GM18498 (cell line): Measurements from ENCODE around the gene F11R.
"Not testable (repeated sequence)": the region's sequence is repeated elsewhere in the genome, so short reads cannot be mapped to it uniquely, and the experiment has no call there.

ENCODE experiments used
- ATAC-seq: cut with Tn5 transposase; IDR thresholded peaks from one replicate; pipeline ENCODE4 v1.9.1; 2021; ENCODE audit warnings: mild to moderate bottlenecking, moderate library complexity; ENCODE audit not compliant: unreplicated experiment

F11R gene

DNA sequence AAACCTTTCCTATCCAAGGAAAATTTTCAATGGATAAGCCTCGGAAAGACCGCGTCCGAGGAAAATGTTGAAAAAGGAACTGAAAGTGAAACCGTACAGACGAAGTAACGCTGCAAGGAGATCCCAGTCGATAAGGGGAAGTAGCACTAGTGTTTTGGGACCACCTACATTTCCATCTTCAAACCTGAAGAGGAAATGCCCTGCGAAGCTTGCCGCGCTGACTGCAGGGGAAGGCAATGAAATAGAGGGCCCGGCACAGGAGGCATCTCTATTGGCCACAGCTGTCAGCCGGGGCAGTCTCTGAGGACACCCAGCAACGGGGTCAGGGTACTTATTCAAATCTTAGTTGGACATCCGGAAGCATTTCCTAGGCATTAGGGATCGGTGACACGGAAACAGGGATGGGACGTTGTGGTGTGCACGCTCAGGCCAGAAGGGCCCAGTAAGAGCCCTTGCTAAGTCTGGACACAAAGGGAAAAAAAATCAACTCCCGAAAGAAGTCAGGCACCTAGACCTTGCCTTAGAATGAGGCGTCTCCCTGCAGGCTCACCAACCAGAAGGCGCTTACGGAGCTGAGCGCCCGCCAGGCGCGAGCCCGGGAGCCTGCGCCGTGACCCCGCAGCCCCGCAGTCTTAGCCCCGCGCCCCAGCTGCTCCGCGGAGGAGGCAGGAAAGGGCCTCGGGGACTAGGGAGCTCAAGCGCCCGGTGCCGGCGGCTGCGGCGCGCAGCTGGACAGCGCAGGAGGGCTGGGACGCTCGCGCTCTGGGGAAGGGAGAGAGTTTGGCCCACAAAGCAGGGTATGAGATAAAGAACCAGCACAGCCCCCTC, 24.2 kb upstream of the F11R start:
- ATAC-seq, result peak; percentile 48

DNA sequence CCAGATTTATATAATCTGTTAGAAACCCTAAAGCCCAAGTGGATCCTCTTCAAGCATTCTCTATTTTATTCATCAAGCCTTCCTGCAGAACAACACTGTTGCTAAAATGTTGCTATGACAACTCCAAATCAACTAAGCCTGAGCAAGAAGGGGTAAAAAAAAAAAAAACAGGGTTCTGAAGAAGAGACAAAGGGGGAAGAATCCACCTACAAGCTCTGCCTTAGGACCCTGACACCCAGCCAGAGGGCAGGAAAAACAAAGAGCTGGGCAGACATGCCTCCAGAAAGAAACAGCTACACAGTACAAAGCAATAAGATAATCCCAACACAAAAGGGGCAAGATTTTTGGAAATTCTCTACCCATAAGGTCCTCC, 23.6 kb upstream of the F11R start:
- no peak for ATAC-seq

DNA sequence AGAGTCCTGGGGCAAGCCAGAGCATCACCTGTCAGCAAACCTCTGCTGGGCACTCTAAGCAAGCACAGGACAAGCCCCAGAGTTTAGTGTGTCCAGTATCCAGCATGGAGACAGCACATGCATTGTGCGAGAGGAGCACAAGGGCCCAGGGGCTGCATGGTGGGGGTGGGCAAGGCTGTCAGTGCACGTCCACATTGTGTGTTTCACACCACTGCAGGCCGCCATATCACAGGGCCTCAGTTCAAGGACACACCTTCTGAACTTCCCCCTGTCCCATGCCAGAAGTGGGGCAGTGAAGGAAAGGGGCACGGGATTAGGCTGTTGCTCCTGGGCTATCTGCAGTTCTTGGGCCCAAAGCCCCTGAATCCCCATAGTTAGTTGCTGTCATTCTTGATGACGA, 18.6 kb upstream of the F11R start:
- ATAC-seq, result no peak

DNA sequence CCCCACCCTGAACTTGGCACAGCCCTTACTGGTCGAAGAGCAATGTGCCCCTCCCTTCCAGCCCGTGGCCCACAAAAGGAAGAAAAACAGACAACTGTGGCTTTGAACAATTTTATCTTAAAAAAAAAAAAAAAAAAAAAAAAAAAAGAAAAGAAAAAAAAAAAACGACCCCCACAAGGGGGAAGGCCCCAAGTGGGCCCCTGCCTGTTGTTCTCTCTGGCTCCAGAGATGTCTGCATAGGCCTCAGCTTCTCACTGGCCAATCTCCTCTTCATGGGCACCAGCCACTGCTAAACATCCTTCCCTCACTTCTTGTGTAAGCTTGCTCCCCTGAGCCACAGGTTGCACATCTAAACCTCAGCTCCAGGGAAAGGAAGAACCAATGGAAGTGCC, 18.2 kb upstream of the F11R start:
- no peak for ATAC-seq

DNA sequence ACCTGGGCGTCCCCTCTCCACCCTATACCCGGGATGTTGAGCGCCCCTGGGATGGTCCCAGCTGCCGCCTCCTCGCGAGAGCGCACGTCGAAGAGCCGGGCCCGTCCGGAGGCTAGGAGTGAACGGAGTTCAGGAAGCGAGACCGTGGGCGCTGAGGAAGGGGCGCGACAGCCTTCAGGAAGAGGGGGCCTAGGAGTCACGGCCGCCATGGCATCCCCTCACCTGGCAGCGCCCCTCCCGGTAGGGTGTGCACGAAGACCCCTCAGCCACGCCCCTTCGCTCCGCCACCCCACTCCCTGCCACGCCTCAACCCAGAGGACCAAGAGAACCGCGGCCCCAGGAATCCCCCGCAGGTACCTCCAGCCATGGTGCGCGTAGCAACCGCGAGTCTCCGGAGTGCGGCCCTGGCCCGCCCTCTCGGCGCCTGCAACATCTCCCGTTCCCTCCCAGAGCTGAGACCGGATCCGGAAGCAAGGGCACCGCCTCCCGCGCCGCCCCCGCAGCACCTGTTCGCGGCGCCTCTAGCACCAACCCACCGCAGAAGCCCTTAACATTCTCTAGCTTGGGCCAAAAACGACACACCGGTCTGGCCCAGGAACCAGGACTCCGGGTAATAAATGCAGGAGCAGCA, 17.7 kb upstream of the F11R start, which contains the start of gene TSTD1:
TSTD1 (minus strand) TSS at position 442 of the 631 bp plus-strand sequence; CDS start at position 367, 75 bp downstream.
- ATAC-seq, result peak; percentile 85

DNA sequence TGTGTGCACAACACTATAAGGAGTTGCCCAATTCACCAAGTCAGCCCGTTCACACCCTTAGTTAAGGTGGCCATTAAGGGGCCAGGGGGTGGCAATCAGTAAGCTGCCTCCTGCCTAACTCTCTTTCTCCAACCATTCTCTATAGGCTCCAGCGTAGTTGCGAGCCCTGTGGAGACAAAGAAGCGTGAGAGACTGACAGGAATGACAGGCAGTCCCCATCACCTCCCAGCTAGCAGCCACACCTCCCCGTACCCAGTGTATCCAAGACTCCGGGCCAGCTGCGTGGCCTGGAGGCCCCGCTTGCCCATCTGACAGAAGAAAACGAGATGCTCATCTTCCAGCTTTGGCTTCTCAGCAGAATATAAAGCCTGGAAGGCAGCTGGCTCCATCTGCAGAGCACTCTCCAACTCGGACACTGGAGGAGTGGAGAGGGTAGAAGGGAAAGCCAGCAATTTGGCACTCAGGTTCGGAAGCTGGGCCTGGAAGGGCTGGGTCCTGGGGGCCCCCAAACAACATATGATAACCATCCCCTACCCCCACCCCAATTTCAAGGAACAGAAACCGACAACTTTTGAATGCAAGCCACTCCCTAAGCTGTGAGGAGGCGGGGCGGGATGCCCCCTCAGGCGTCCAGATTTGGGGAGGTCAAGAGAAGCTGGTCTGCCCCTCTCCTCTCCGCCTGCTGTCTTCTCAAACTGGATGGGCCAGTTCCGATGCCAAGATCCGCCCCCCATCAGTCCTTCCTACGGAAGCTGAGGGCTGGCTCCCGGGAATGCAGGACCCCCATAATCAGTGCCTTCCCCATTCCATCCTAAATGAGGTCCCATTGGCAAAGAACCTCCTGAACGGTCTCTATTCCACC, 16.9 kb upstream of the F11R start:
- ATAC-seq, result no peak

DNA sequence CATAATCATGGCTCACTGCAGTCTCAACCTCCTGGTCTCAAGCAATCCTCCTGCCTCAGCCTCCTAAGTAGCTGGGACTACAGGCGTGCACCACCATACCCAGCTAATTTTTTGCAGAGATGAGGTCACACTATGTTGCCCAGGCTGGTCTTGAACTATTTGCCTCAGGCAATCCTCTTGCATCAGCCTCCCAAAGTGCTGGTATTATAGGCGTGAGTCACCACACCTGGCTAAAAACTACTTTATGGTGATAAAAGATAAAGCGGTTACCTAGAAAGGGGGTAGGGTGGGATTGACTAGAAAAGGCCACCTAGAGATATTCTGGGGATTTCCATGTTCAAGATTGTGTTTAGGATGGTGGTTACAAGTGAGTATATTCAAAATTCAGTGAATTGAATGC, 12.8 kb upstream of the F11R start:
- ATAC-seq, result no peak

DNA sequence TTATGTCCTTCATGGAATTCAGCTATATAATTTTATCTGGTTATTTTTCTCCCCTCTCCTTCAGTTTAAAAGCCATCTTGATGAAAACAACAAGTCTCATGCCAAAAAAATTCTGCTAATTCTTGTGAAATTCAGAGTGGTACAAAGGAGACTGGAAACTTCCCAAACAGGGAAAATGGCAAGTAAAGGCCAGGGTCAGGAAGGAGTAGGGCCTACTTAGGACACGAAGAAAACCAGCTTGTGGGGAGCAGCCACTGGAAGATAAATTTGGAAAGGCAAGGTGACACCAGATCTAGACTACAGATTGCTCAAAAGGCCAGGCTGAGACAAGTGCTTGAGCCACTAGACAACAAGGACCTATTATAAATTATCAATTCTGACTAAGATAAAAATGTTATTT, 11.5 kb upstream of the F11R start:
- no peak for ATAC-seq

DNA sequence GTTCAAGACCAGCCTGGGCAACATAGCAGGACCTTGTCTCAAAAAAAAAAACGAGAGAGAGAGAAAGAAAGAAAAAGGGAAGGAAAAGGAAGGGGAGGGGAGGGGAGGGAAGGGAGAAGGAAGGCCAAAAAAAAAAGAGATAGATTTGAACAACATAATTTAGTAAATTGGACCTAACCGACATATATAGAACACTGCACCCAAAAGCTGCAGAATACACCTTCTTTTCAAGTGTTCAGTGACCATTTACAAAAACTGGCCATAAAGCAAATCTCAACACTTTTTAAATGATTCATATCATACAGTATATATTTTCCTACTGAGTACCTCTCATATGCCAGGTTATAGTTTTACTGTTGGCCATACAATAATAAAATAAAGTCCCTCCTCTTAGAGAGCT, 10.9 kb upstream of the F11R start:
- no peak for ATAC-seq

DNA sequence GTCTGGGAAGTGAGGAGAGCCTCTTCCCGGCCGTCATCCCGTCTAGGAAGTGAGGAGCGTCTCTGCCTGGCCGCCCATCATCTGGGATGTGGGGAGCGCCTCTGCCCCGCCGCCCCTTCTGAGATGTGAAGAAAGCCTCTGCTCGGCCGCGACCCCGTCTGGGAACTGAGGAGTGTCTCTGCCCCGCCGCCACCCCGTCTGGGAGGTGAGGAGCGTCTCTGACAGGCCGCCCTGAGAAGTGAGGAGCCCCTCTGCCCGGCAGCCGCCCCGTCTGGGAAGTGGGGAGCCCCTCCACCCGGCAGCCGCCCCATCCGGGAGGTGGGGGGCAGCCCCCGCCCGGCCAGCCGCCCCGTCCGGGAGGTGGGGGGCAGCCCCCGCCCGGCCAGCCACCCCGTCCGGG, 8.5 kb upstream of the F11R start:
- not testable (repeated sequence) for ATAC-seq

DNA sequence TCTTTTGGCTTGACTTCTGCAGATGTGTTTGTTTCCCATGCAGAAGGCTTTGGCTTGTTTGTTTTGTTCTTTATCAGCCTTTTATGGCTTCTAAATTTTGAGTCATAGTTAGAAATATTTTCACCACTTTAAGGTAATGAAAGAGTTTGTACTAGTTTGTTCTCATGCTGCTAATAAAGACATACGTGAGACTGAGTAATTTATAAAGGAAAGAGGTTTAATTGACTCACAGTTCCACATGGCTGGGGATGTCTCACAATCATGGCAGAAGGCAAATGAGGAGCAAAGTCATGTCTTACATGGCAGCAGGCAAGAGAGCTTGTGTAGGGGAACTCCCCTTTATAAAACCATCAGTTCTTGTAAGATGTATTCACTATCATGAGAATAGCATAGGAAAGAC, 6.0 kb upstream of the F11R start:
- ATAC-seq, result not testable (repeated sequence)

DNA sequence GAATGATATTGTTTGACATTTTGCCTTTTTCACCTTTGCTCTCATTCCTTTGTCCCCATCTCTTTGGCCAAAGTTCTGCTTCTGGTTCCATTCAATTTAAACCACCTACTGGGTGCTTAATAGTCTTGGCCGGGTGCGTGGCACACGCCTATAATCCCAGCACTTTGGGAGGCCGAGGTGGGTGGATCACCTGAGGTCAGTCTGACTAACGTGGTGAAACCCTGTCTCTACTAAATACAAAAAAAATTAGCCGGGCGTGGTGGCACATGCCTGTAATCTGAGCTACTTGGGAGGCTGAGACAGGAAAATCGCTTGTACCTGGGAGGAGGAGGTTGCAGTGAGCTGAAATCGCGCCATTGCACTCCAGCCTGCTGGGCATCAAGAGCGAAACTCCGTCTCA, 1.5 kb upstream of the F11R start:
- not testable (repeated sequence) for ATAC-seq

DNA sequence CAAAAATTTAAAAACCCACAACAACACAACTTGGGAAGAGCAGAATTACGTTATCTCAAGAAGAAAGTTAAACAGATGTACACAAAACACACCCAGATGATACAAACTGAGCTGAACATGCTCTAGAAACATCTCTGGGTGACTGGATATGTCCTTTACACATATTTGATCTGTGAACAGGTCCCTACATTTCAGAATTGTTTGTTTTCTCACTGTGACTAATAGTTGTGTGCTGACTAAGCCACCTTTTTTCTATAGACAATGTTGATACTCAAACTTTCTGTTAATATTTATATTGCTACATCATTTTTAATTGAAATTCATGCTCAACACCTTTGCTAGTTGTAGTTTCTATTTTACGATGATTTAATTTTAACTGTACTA, 1.0 kb upstream of the F11R start:
- ATAC-seq, result no peak

DNA sequence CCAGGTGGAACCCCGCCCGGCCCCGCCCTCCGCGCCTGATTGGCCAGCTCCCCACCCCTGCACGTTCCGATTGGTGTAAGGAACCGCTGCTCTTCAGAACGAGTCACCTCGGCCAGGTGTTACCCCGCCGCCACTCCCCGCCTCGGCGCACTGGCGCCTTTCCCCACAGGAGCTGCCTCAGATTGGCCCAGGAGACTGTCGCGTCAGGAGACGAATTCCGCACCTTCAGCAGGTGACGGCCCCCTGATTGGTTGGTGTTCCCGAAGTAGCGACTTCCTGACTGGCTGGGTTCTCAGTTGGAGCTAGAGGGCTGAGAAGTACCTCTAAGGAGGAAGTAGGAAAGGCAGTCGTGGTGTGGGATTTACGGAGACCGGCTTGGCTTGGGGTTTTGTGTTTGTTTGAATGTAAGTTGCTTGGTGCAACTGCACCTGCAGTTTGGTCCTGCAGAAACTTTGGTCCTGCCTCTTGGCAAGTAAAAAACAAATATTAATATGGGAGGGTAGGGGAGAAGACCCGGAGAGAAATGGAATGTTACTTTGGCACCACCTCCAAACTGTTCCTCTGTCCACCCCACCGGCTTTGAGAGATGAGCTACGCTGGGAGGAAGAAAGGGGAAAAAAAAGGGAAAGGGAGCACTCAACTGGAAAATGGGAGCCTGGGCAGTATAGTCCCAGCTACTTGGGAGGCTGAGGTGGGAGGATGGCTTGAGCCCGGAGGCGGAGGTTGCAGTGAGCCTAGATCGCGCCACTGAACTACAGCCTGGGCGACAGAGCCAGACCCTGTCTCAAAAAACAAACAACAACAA, 415 bp upstream of the F11R start:
- peak; percentile 87 for ATAC-seq

DNA sequence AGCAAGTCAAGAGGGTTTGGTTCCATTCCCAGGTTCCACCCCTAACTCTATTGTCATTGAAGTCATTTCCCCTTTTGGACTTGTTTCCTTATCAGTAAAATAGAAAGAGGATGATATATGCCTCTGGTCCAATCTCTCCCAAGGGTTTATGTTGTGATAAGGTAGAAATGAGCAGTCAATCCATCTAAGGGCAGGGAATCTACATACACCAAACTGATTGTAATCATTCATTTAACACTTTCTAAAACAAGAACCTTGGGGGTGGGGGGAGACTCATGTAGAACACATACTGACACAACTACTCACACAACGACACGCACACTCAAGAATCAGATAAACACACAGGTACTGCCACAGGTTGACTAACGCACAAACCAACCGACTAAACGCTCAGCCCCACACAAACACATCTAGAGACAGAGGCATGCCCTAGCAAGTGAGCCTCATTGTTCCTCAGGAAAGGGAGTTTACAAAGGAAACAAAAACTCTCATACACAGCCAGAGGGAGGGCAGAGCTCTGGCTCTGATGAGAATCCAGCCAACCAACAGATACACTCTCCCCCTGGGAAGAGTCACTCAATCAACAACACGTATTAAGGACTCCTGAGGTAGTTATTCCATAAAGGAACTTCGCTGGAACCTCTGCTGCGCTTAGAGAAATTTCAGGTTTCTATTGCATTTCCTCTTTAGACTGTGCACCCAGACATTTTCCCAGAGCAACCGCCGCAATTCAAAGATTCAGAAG, 1.0 kb downstream of the F11R start:
- peak; percentile 7 for ATAC-seq

DNA sequence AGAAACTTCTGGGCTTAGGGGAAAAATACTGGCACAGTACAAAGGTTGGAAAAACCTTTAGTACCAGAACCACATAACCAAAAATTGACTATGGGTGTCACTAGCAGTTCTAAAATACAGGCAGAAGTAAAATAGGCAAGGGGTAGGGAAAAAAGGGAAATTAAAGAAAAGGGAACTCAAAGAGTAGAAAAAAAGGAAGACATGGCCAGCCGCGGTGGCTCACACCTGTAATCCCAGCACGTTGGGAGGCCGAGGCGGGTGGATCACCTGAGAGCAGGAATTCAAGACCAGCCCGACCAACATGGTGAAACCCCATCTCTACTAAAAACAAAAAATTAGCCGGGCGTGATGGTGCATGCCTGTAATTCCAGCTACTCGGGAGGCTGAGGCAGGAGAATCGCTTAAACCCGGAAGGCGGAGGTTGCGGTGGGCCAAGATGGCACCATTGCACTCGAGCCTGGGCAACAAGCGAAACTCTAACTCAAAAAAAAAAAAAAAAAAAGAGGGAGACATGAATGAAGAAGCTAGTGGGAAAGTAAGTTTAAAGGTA, 1.8 kb downstream of the F11R start:
- ATAC-seq, result not testable (repeated sequence)

DNA sequence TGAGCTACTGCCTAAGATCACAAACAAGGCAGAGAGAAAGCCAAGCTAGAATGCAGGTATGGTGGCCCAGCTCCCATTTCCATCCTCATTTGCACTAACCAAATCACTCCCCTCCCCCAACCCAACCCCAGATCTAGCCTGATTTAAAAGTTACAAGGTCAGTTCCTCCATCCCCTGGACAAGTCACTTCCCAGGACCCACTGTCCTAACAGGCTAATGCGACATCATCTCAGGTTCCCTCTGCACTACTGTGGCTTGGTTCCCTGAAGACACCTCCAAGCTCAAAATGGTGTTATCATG, 2.4 kb downstream of the F11R start:
- ATAC-seq, result no peak

DNA sequence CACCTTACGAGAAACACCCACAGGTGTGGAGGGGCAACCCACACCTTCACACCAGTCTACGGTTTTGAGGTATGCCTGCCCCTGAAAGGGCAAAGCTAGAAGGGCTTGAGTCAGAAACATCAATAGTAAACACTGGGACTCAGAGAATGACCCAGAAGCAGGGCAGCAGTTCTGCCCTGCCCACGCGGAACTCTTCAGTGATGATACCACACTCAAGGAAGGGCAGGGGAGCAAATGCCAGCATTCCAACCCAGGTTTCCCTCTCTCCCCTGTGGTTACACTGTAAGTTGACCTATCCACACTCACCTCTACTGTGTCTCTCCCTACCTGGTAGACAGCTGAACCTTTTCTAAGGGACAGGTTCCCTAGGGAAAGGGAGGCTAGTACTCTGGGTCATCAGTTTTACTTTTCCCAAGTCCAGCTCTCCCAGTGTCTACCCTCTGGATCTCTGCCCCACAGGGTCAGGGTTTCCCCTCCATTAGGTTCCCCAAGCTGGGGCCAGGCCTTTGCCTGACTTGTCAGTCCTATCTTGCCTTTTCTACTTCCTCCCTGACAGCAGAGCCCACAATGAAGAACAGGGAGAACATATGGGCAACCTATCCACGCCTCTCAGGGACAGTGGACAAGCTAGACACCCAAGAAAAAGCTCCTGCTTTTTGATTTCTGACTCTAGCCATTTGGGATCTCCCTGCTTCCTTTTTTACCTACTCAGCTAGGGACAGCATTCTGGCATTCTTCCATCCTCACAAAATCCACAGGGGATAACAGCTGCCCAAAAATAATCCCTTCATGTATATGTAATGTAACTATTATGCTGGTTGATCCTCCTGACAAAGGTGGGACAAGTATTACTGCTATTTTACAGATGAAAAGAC, 3.0 kb downstream of the F11R start:
- no peak for ATAC-seq

DNA sequence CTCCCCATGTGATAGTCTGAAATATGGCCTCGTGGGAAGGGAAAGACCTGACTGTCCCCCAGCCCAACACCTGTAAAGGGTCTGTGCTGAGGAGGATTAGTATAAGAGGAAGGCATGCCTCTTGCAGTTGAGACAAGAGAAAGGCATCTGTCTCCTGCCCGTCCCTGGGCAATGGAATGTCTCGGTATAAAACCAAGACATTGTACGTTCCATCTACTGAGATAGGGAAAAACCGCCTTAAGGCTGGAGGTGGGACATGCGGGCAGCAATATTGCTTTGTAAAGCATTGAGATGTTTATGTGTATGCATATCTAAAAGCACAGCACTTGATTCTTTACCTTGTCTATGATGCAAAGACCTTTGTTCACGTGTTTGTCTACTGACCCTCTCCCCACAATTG, 3.8 kb downstream of the F11R start:
- ATAC-seq, result not testable (repeated sequence)
